Fibroblast of lung (primary cell): ENCODE data around the gene CDC37. TPM values are rescaled to one million over a fixed set of nuclear protein-coding genes. Genes with fewer than 3 reads are reported as not detected.
"Not testable (repeated sequence)": the region's sequence is repeated elsewhere in the genome, so short reads cannot be mapped to it uniquely, and the experiment has no call there.

Experiments used
- DNase-seq, 2 donors: peaks; one replicate each; pipeline versions ENCODE4 v3.0.0 to v3.0.0-alpha.2; 2010; ENCODE audit warnings: low read depth in 2 of 2
- H2AFZ ChIP-seq: 2 replicates; pipeline ENCODE4 v1.5.1; 2012; ENCODE audit warnings: low read length, control low read depth, inconsistent platforms
- H3K27ac ChIP-seq: 2 replicates; pipeline ENCODE4 v1.5.1; 2011; ENCODE audit warnings: low read length, control low read depth; ENCODE audit not compliant: insufficient read depth
- H3K27me3 ChIP-seq: 2 replicates; pipeline ENCODE4 v1.5.1; 2011; ENCODE audit warnings: mild to moderate bottlenecking, low read length; ENCODE audit not compliant: control insufficient read depth, insufficient read depth
- H3K36me3 ChIP-seq: 2 replicates; pipeline ENCODE4 v1.5.1; 2011; ENCODE audit warnings: low read length; ENCODE audit not compliant: control insufficient read depth, insufficient read depth
- H3K4me1 ChIP-seq: 2 replicates; pipeline ENCODE4 v1.5.1; 2011; ENCODE audit warnings: low read length; ENCODE audit not compliant: control insufficient read depth, insufficient read depth; ENCODE audit errors: extremely low read depth
- H3K4me2 ChIP-seq: 2 replicates; pipeline ENCODE4 v1.5.1; 2011; ENCODE audit warnings: low read length, control low read depth; ENCODE audit not compliant: insufficient read depth; ENCODE audit errors: extremely low read depth
- H3K4me3 ChIP-seq, 4 experiments: fragments of 200-600 bp in 1 of 4; sonication (generic) in 1 of 4; replicated peaks in 1 of 4; 2 replicates each; pipeline ENCODE4 v1.5.1; 2011 to 2016; ENCODE audit warnings: low read length in 4 of 4, low read depth in 3 of 4, mild to moderate bottlenecking in 3 of 4, control low read depth in 2 of 4, inconsistent platforms in 1 of 4, mixed read lengths in 1 of 4; ENCODE audit not compliant: insufficient read depth in 1 of 4; ENCODE audit errors: control extremely low read depth in 1 of 4
- H3K79me2 ChIP-seq: 2 replicates; pipeline ENCODE4 v1.5.1; 2012; ENCODE audit warnings: mild to moderate bottlenecking, low read length, inconsistent platforms; ENCODE audit not compliant: control insufficient read depth, insufficient read depth
- H3K9ac ChIP-seq: 2 replicates; pipeline ENCODE4 v1.5.1; 2011; ENCODE audit warnings: mild to moderate bottlenecking, low read length, control low read depth; ENCODE audit not compliant: insufficient read depth
- H3K9me3 ChIP-seq: 2 replicates; pipeline ENCODE4 v1.5.1; 2012; ENCODE audit warnings: low read depth, low read length; ENCODE audit not compliant: control insufficient read depth, insufficient read depth
- H4K20me1 ChIP-seq: 2 replicates; pipeline ENCODE4 v1.5.1; 2011; ENCODE audit warnings: low read length; ENCODE audit not compliant: control insufficient read depth, insufficient read depth; ENCODE audit errors: extremely low read depth
- EZH2 ChIP-seq: IDR thresholded peaks from 2 replicates; pipeline ENCODE4 v1.5.1; 2012; ENCODE audit warnings: low read length, control low read depth, mild to moderate bottlenecking; ENCODE audit errors: missing control alignments
- polyA plus RNA-seq, 2 donors: library from polyadenylated mRNA; depleted of rRNA in 1 of 2; stranded (reverse) in 1 of 2; unstranded in 1 of 2; fragments of >200 nt; gene quantifications; 2 replicates each; pipeline ENCODE4 v1.2.1, GENCODE V29; 2011 to 2012; ENCODE audit warnings: missing spikeins in 1 of 2
- total RNA-seq: library from RNA; depleted of rRNA; stranded (reverse); fragments of >200 nt; gene quantifications from 2 replicates; pipeline ENCODE4 v1.2.1, GENCODE V29; 2014
- TF ChIP-seq, protein P1 (sequence below), 2 donors: IDR thresholded peaks in 1 of 2; conservative IDR thresholded peaks in 1 of 2; 1 replicate in 1 of 2; 2 replicates in 1 of 2; pipeline ENCODE4 v1.5.1; 2011 to 2012; ENCODE audit warnings: low read length in 2 of 2, control low read depth in 1 of 2, inconsistent platforms in 1 of 2, low read depth in 1 of 2, mild to moderate bottlenecking in 1 of 2

Gene CDC37
- total and polyA plus RNA-seq, 2 donors (not counting 1 experiment from before 2014, with no cell fraction given), result 129 to 266 TPM

DNA sequence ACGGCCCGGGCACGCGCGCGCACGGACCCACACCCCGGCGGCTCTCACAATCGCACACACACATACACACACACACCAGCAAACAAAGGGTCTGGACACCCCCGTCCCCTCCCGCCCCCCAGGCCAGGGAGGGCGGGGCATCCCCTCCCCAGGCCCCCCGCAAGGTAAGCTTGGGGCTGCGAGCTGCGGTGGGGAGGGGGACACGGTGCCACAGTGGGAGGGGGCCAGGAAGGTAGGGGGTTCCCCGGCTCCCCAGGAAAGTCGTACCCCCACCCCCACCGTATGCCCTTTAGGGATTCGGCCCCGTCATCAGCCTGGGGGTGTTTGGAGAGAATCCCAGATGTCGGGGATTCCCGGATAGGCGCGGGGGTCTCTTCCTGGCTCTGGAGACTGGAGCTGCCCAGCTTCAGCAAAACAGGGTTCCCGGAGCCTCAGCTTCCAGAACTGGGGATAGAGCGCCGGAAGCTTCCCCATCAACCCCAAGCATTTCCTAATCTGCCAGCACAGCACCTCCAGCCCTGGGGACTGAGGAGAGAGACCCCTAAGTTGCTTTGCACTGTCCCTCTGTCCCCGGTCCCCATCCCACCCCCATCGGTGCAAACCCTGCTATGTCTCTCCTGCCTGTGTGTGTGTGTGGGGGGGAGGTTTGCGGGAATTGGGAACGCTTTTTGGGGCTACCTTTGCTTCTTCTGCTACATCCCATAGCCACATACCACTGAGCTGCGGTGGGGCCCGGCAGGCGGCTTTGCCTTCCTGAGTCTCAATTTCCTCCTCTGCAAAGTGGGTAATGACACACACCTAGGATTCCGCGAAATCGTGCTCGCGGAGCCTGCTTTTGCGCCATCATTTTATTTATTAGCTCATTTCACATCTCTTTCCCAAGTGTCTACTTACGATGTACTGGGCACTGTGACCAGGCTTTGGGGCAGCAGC is 1.8 kb upstream of the CDC37 start:
- no peak overlapping the region for H3K9ac ChIP-seq
- peaks cover 9% of the 10 kb centered on the region for H3K27me3 ChIP-seq
- peaks cover 32% of the 10 kb centered on the region for H3K79me2 ChIP-seq
- peak; percentile 50 for TF ChIP-seq EZH2
- TF ChIP-seq, protein P1, sequence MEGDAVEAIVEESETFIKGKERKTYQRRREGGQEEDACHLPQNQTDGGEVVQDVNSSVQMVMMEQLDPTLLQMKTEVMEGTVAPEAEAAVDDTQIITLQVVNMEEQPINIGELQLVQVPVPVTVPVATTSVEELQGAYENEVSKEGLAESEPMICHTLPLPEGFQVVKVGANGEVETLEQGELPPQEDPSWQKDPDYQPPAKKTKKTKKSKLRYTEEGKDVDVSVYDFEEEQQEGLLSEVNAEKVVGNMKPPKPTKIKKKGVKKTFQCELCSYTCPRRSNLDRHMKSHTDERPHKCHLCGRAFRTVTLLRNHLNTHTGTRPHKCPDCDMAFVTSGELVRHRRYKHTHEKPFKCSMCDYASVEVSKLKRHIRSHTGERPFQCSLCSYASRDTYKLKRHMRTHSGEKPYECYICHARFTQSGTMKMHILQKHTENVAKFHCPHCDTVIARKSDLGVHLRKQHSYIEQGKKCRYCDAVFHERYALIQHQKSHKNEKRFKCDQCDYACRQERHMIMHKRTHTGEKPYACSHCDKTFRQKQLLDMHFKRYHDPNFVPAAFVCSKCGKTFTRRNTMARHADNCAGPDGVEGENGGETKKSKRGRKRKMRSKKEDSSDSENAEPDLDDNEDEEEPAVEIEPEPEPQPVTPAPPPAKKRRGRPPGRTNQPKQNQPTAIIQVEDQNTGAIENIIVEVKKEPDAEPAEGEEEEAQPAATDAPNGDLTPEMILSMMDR (conservative IDR thresholded peaks at IDR 0.05 in 1 of 2, IDR thresholded peaks at IDR 0.05 in 1 of 2; ENCODE audit: low read depth in 1 of 2, low read length in 2 of 2), result no peak
- H3K4me2 ChIP-seq, result peak overlapping the region; percentile 100
- peak overlapping the region; percentile 66 to 99 (median 93) for H3K4me3 ChIP-seq
- H4K20me1 ChIP-seq, result peaks cover 2% of the 10 kb centered on the region
- H3K36me3 ChIP-seq, result no peaks in the 10 kb centered on the region
- H3K4me1 ChIP-seq, result peaks cover 3% of the 10 kb centered on the region
- DNase-seq, result peak in 1 of 2 donors; percentile 13
- H2AFZ ChIP-seq, result no peak overlapping the region
- H3K27ac ChIP-seq, result no peak overlapping the region
- no peaks in the 10 kb centered on the region for H3K9me3 ChIP-seq

DNA sequence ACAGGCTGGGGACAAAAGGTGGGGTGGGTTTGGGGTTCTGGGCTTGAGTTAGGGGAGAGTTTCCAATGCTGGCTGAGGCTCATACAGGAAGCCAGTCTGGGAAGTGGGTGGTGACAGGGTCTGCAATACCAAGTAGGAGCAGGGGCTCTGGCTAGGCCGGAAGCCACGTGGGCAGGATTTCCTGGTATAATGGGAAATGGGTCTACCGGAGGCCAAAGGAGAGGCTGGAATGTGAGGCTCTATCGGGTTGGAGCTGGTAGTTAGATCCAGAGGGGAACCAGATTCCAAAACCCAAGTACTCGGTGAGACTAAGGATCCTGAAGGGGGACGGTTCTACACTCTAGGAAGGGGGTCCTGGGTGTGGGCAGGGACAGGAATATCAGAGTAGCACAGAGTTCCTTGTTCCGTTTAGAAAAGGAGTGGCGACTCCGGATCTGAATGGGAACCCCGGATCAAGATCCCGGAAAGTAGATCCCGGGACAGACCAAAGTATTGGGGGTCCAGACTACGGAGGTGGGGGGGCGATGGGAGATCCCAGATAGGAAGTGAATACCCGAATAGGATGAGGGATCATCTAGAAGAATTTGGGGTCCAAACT is 802 bp downstream of the CDC37 start:
- DNase-seq, result peak; percentile 52 to 55
- Histone ChIP-seq H2AFZ (no peak overlapping the region), H4K20me1 (peaks cover 2% of the 10 kb centered on the region), H3K27ac (peak overlapping the region; percentile 98), H3K4me3 (peak overlapping the region; percentile 66 to 99 (median 93)), H3K79me2 (peaks cover 55% of the 10 kb centered on the region), H3K27me3 (peaks cover 9% of the 10 kb centered on the region), H3K4me2 (peak overlapping the region; percentile 67), H3K4me1 (peaks cover 3% of the 10 kb centered on the region), H3K36me3 (peaks cover 4% of the 10 kb centered on the region), H3K9me3 (no peaks in the 10 kb centered on the region), H3K9ac (peak overlapping the region; percentile 94)
- TF ChIP-seq, protein P1 (conservative IDR thresholded peaks at IDR 0.05 in 1 of 2, IDR thresholded peaks at IDR 0.05 in 1 of 2; ENCODE audit: low read depth in 1 of 2, low read length in 2 of 2), result no peak
- TF ChIP-seq EZH2, result no peak

DNA sequence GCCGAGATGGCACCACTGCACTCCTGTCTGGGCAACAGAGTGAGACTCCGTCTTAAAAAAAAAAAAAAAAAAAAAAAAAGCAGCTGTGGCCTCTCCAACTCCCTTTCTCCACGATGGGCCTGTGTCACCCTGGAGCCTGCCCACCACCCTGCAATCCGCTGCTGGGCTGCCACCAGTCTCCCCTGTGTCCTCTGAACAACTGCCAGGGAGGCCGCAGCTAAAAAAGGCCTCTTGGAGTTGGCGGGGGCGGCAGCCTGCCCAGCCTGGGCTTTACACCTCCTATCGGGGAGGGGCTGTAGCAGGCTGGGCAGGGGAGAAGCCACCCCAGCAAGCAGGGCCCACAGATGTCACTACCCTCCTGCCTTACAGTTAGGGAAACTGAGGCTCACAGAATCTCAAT is 3.5 kb downstream of the CDC37 start:
- Histone ChIP-seq H2AFZ (no peak overlapping the region), H3K27ac (no peak overlapping the region), H3K27me3 (no peaks in the 10 kb centered on the region), H3K4me3 (no peak overlapping the region), H3K9me3 (no peaks in the 10 kb centered on the region), H4K20me1 (peaks cover 4% of the 10 kb centered on the region), H3K4me1 (peaks cover 3% of the 10 kb centered on the region), H3K4me2 (no peak overlapping the region), H3K9ac (no peak overlapping the region), H3K36me3 (peaks cover 12% of the 10 kb centered on the region), H3K79me2 (peaks cover 59% of the 10 kb centered on the region)
- no peak for TF ChIP-seq EZH2
- TF ChIP-seq, protein P1 (conservative IDR thresholded peaks at IDR 0.05 in 1 of 2, IDR thresholded peaks at IDR 0.05 in 1 of 2; ENCODE audit: low read depth in 1 of 2, low read length in 2 of 2), result no peak
- no peak for DNase-seq

DNA sequence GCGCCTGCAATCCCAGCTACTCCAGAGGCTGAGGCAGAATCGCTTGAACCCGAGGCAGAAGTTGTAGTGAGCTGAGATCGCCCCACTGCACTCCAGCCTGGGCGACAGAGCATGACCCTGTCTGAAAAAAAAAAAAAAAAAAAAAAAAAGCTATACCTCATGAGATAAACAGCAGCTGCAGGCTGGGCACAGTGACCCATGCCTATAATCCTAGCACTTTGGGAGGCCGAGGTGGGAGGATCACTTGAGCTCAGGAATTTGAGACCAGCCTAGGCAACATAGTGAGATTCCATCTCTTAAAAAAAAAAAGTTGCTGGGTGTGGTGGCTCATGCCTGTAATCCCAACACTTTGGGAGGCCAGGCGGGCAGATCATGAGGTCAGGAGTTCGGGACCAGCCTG is 4.0 kb downstream of the CDC37 start:
- Histone ChIP-seq H3K79me2 (peaks cover 59% of the 10 kb centered on the region), H3K36me3 (peaks cover 15% of the 10 kb centered on the region)
- not testable (repeated sequence) for H2AFZ ChIP-seq, H3K9ac ChIP-seq, DNase-seq, H3K4me2 ChIP-seq, H3K9me3 ChIP-seq, H4K20me1 ChIP-seq, H3K4me3 ChIP-seq, H3K27me3 ChIP-seq, H3K27ac ChIP-seq, H3K4me1 ChIP-seq
